ENCODE results near the gene MAFF. TPM values are rescaled to one million over a fixed set of nuclear protein-coding genes. Genes with fewer than 3 reads are reported as not detected.

MAFF gene
- total RNA-seq, 1 donor from 2014 or later, result 9.9 TPM

DNA sequence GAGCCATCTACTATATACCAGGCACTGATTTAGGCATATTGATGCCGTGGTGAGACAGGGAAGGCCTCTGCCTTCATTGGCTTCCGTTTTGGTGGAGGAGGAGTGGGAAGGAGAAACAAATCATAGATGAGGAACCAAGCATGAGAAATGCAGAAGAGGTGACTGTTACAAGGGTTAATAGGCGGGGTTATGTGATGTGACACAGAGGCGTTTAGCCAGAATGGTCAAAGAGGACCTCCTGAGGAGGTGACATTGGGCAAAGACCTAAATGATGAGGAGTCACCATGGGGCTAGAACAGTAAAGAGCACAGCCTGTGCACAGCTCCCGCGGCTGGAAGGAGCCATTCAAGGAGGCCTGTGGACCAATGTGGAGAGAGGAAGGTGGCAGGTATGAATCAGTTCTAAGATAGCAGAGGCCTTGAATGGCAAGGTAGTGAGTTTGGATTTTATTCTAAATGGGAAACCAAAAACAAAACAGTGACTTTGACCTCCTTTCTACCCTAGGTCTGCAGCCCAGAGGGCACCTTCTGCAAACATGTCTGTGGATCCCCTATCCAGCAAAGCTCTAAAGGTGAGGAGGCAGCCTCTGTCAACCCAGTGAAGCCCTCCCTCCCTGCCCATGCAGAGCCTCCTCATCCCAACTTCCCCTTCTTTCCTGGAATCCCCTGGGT lies 11.7 kb downstream of the MAFF start:
- DNase-seq (ENCODE audit: low spot score), result no peak
- H3K9me3 Mint-ChIP-seq (ENCODE audit: low read depth), result no peaks in the 10 kb centered on the region
- H3K36me3 Mint-ChIP-seq (ENCODE audit: low read depth), result peaks cover 6% of the 10 kb centered on the region
- TF ChIP-seq, protein P1, sequence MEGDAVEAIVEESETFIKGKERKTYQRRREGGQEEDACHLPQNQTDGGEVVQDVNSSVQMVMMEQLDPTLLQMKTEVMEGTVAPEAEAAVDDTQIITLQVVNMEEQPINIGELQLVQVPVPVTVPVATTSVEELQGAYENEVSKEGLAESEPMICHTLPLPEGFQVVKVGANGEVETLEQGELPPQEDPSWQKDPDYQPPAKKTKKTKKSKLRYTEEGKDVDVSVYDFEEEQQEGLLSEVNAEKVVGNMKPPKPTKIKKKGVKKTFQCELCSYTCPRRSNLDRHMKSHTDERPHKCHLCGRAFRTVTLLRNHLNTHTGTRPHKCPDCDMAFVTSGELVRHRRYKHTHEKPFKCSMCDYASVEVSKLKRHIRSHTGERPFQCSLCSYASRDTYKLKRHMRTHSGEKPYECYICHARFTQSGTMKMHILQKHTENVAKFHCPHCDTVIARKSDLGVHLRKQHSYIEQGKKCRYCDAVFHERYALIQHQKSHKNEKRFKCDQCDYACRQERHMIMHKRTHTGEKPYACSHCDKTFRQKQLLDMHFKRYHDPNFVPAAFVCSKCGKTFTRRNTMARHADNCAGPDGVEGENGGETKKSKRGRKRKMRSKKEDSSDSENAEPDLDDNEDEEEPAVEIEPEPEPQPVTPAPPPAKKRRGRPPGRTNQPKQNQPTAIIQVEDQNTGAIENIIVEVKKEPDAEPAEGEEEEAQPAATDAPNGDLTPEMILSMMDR (IDR thresholded peaks at IDR 0.05), result no peak
- no peaks in the 10 kb centered on the region for H3K27me3 Mint-ChIP-seq (ENCODE audit: low read depth)
- H3K4me1 Mint-ChIP-seq (ENCODE audit: low read depth), result peaks cover 25% of the 10 kb centered on the region
- no peak overlapping the region for H3K4me3 Mint-ChIP-seq (ENCODE audit: unreplicated experiment)
- no peak overlapping the region for H3K27ac Mint-ChIP-seq (ENCODE audit: unreplicated experiment)

DNA sequence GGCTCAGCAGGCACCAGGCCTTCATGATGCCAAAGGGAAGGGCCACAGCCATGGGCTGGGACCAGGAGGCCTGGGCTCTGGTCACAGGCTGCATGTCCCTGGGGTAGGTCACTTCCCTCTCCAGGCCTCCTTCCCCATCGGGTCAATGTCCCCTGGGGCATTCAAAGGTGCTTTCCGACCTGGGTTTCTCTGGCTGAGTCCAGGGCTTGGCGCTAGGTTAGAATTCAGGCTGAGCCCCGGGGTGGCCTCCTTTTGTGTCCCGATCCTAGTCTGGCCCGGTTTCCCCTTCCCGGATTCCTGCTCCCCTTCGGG lies 12.2 kb downstream of the MAFF start:
- DNase-seq (ENCODE audit: low spot score), result no peak
- H3K4me3 Mint-ChIP-seq (ENCODE audit: unreplicated experiment), result no peak overlapping the region
- no peaks in the 10 kb centered on the region for H3K27me3 Mint-ChIP-seq (ENCODE audit: low read depth)
- H3K4me1 Mint-ChIP-seq (ENCODE audit: low read depth), result peaks cover 30% of the 10 kb centered on the region
- TF ChIP-seq, protein P1 (IDR thresholded peaks at IDR 0.05), result no peak
- H3K36me3 Mint-ChIP-seq (ENCODE audit: low read depth), result peaks cover 6% of the 10 kb centered on the region
- no peaks in the 10 kb centered on the region for H3K9me3 Mint-ChIP-seq (ENCODE audit: low read depth)
- H3K27ac Mint-ChIP-seq (ENCODE audit: unreplicated experiment), result no peak overlapping the region

DNA sequence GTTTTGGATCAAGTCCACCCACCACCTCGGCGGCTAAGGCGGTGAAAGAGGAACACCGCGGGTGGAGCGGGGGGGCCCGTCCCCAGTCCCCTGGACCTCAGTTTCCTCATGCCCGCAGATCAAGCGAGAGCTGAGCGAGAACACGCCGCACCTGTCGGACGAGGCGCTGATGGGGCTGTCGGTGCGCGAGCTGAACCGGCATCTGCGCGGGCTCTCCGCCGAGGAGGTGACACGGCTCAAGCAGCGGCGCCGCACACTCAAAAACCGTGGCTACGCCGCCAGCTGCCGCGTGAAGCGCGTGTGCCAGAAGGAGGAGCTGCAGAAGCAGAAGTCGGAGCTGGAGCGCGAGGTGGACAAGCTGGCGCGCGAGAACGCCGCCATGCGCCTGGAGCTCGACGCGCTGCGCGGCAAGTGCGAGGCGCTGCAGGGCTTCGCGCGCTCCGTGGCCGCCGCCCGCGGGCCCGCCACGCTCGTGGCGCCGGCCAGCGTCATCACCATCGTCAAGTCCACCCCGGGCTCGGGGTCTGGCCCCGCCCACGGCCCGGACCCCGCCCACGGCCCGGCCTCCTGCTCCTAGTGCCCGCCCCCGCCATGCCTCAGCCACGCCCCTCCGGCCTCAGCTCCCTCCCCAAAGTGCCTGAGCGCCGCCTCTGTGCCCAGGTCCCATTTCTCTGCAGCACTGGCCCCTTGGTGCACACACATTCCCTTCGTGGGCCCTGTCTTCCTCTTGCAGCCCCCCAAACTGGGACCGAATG lies 12.7 kb downstream of the MAFF start:
- Mint-ChIP-seq H3K27ac (ENCODE audit: unreplicated experiment) (no peak overlapping the region), H3K4me3 (ENCODE audit: unreplicated experiment) (no peak overlapping the region), H3K27me3 (ENCODE audit: low read depth) (no peaks in the 10 kb centered on the region), H3K9me3 (ENCODE audit: low read depth) (no peaks in the 10 kb centered on the region), H3K4me1 (ENCODE audit: low read depth) (peaks cover 36% of the 10 kb centered on the region), H3K36me3 (ENCODE audit: low read depth) (peaks cover 6% of the 10 kb centered on the region)
- TF ChIP-seq, protein P1 (IDR thresholded peaks at IDR 0.05), result peak; percentile 31
- no peak for DNase-seq (ENCODE audit: low spot score)

DNA sequence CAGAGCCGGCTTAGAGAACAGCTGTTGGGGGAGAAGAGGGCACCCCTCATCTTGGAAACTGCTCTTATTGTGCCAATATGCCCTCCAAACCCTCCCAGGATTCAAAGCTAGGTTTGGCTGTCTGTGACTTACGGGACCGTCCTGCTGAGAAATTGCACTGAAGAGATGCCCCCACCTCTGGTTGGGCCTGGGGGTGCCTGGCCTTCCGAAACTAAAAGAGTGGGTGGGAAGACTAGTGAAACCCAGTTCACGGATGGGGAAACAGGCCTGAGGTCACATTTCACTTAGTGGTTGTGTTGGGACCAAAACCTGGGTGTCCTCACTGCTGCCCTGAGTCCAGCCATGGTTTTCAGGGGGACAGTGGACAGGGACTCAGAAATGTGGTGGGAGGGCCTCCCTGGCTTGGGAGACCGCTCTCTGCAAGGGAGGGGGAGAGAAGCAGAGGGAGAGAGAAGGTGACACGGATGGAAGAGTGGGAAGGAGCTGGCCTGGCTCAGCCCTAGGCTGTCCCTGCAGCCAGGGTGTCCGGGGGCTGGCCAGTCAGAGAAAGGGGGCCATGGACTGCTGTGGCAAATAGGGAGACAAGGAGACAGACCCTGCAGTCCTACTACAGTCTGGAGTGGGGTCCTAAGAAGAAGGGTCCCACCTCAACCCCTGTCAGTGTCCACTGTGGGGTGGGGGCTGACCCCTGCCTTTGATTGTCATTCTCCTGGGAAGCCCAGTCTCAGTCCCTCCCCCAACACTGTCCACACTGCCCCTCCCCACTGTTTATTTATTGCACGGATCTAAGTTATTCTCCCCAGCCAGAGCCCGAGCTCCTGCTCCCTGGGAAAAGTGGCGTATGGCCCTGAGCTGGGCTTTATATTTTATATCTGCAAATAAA lies 13.6 kb downstream of the MAFF start:
- H3K4me1 Mint-ChIP-seq (ENCODE audit: low read depth), result peaks cover 45% of the 10 kb centered on the region

More for the DNA sequence above, 13.6 kb downstream of the MAFF start:
- Mint-ChIP-seq H3K36me3 (ENCODE audit: low read depth) (peaks cover 6% of the 10 kb centered on the region), H3K4me3 (ENCODE audit: unreplicated experiment) (no peak overlapping the region), H3K27me3 (ENCODE audit: low read depth) (no peaks in the 10 kb centered on the region), H3K27ac (ENCODE audit: unreplicated experiment) (peak overlapping the region; percentile 51), H3K9me3 (ENCODE audit: low read depth) (no peaks in the 10 kb centered on the region)
- TF ChIP-seq, protein P1 (IDR thresholded peaks at IDR 0.05), result no peak
- DNase-seq (ENCODE audit: low spot score), result no peak
